ENCODE data around the gene PRND. TPM values are rescaled to one million over a fixed set of nuclear protein-coding genes. Genes with fewer than 3 reads are reported as not detected.

Gene PRND
- total and polyA plus RNA-seq, 11 donors = 0.06 to 0.45 (median 0.25) TPM; not detected in 7

Other genes with a start within 250 kb of the PRND start
- gene PRNP, start 35.5 kb upstream of the PRND start, total RNA-seq = 100 to 1,000 TPM; 127 to 247 (median 158) TPM
- gene PRNP, start 35.5 kb upstream of the PRND start, polyA plus RNA-seq = 100 to 1,000 TPM in 1 of 2 donors, 10 to 100 TPM in 1; 78.8 to 137 TPM
- 10 to 100 TPM in 1 of 9 donors, 1 to 10 TPM in 8; 2.0 to 23.1 (median 4.2) TPM for gene RASSF2, start 101.7 kb downstream of the PRND start, total RNA-seq
- 1 to 10 TPM in 1 of 2 donors, under 1 TPM in 1; 0.76 to 2.3 TPM for gene RASSF2, start 101.7 kb downstream of the PRND start, polyA plus RNA-seq